Erythroblast (primary cell): ENCODE results near the gene EEF1AKMT2.

Experiments used
- GATA1 ChIP-seq: IDR thresholded peaks from 2 replicates; pipeline ENCODE4 v1.6.1; 2011; ENCODE audit warnings: low read depth, mild to moderate bottlenecking, control low read depth, low read length, moderate library complexity
- POLR2A ChIP-seq: IDR thresholded peaks from 2 replicates; pipeline ENCODE4 v1.6.1; 2011; ENCODE audit warnings: mild to moderate bottlenecking, low read length

DNA sequence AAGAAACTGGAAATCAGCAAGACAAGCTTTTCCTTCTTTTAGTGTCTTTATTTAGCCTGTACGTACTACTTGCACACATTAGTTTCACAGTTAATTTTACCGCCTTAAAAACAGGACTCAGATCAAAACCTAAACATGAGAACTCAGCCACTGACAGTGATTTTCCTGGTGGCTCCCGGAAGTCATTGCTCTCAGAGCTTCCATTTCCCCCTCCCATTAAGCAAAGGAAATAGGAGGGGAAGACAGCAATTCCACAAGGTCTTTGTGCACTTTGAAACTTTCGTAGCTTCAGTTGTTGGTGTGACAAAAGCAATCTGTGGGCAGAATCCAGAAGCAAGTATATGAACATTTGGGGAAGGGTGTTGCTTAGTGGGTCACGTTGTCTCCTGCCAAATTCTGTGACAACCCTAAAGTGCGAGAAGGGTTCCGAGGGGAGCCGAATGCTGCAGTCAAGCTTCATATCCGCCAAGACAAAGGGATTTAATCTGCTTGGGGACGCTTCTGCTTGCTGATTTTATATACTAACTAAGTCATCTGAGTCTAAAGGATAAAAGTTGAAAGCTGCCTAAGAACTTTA lies 77.9 kb downstream of the EEF1AKMT2 start:
- TF ChIP-seq POLR2A (no peak), GATA1 (no peak)
